Measurements from ENCODE around the gene PIP5K1B. TPM values are rescaled to one million over a fixed set of nuclear protein-coding genes. Genes with fewer than 3 reads are reported as not detected.

PIP5K1B gene
- total RNA-seq, 1 experiment from 2014 or later = 2.5 TPM

DNA sequence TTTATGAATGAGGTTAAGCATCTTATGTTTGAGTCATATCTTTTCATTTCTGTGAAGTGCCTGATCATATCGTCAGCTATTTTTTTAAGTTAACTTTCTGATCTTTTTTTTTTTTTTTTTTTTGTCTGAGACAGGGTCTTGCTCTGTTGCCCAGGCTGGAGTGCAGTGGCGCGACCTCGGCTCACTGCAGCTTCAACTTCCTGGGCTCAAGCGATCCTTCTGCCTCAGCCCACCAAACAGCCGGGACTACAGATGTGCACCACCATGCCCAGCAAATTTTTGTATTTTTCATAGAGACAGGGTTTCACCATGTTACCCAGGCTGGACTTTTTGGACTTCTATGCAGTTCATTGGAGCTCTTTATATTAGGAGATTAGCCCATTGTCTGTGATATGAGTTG, 168.1 kb downstream of the PIP5K1B start:
- Histone ChIP-seq H2AFZ (ENCODE audit: low read length) (no peak overlapping the region), H3K56ac (ENCODE audit: insufficient read length, low read depth, low read length) (no peak overlapping the region), H3K18ac (ENCODE audit: insufficient read length, low read depth, low read length) (no peak overlapping the region), H2AK5ac (ENCODE audit: insufficient read length, low read length) (no peak overlapping the region), H4K5ac (ENCODE audit: insufficient read length, low read depth, low read length) (no peak overlapping the region), H3K23ac (ENCODE audit: insufficient read length, low read depth, low read length) (no peak overlapping the region), H3K27me3 (ENCODE audit: insufficient read depth, low read length) (no peaks in the 10 kb centered on the region), H3K23me2 (ENCODE audit: insufficient read length, low read depth, low read length, poor library complexity, severe bottlenecking) (no peaks in the 10 kb centered on the region), H3K79me1 (ENCODE audit: insufficient read depth, low read depth, low read length, poor library complexity, severe bottlenecking) (no peaks in the 10 kb centered on the region), H4K91ac (ENCODE audit: insufficient read length, low read depth, low read length) (no peak overlapping the region), H3K4me1 (ENCODE audit: insufficient read depth, low read length) (peaks cover 28% of the 10 kb centered on the region; the same call in 1 of the 2 replicates), H4K20me1 (ENCODE audit: control insufficient read depth, insufficient read depth, insufficient read length) (no peaks in the 10 kb centered on the region), H3K27ac (ENCODE audit: insufficient read length, low read depth, low read length) (peak overlapping the region; percentile 99), H3K9me3 (ENCODE audit: control insufficient read depth, low read depth, low read length) (no peaks in the 10 kb centered on the region), H2BK20ac (ENCODE audit: low read depth, low read length, poor library complexity, severe bottlenecking) (no peak overlapping the region), H2BK12ac (ENCODE audit: insufficient read length, low read depth, low read length) (no peak overlapping the region), H3K4me2 (ENCODE audit: insufficient read depth, insufficient read length, low read length) (no peak overlapping the region), H3K14ac (ENCODE audit: insufficient read depth, low read length) (no peak overlapping the region), H3K79me2 (ENCODE audit: insufficient read depth, low read length) (no peaks in the 10 kb centered on the region), H2BK120ac (ENCODE audit: low read depth, low read length, poor library complexity, severe bottlenecking) (no peak overlapping the region), H4K8ac (replicated peaks; ENCODE audit: insufficient read length, low read depth, low read length) (no peak overlapping the region), H2BK15ac (ENCODE audit: low read depth, low read length) (no peak overlapping the region), H3K9ac (ENCODE audit: extremely low read depth, insufficient read length, low read length) (no peak overlapping the region), H2BK5ac (ENCODE audit: insufficient read length, low read length) (no peak overlapping the region), H3T11ph (ENCODE audit: low read length) (no peak overlapping the region), H3K4ac (ENCODE audit: low read depth, low read length) (no peak overlapping the region)
- TF ChIP-seq, protein P1, sequence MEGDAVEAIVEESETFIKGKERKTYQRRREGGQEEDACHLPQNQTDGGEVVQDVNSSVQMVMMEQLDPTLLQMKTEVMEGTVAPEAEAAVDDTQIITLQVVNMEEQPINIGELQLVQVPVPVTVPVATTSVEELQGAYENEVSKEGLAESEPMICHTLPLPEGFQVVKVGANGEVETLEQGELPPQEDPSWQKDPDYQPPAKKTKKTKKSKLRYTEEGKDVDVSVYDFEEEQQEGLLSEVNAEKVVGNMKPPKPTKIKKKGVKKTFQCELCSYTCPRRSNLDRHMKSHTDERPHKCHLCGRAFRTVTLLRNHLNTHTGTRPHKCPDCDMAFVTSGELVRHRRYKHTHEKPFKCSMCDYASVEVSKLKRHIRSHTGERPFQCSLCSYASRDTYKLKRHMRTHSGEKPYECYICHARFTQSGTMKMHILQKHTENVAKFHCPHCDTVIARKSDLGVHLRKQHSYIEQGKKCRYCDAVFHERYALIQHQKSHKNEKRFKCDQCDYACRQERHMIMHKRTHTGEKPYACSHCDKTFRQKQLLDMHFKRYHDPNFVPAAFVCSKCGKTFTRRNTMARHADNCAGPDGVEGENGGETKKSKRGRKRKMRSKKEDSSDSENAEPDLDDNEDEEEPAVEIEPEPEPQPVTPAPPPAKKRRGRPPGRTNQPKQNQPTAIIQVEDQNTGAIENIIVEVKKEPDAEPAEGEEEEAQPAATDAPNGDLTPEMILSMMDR (conservative IDR thresholded peaks at IDR 0.05) = no peak
- no peaks in the 10 kb centered on the region for H3K27me3 Mint-ChIP-seq (ENCODE audit: low read depth)
- peaks cover 81 to 84% of the 10 kb centered on the region in 2 experiments for H3K4me1 Mint-ChIP-seq
- no peaks in the 10 kb centered on the region for H3K9me3 Mint-ChIP-seq
- no peak overlapping the region; a peak in 1 of 5 replicates for H3K4me3 Mint-ChIP-seq
- H3K36me3 Mint-ChIP-seq (ENCODE audit: insufficient read depth in 1 of 3, low read depth in 3 of 3) = no peaks in the 10 kb centered on the region; a peak in 1 of 7 replicates
- peak overlapping the region; percentile 73 to 100 (median 97) for H3K27ac Mint-ChIP-seq
- DNase-seq = no peak
- WGBS (ENCODE audit: extremely low coverage, insufficient read length, low lambda C conversion rate) = no CpG with 5 or more reads among the region's 6 CpGs
